Activated CD8-positive, alpha-beta memory T cell treated with anti-CD3 and anti-CD28 coated beads for 4 hours (primary cell): Measurements from ENCODE around the gene POU2AF1.

Experiments
- DNase-seq, 2 donors: peaks; one replicate each; pipeline ENCODE4 v3.0.0-alpha.2; 2020; ENCODE audit warnings: low read depth in 2 of 2

Gene POU2AF1

DNA sequence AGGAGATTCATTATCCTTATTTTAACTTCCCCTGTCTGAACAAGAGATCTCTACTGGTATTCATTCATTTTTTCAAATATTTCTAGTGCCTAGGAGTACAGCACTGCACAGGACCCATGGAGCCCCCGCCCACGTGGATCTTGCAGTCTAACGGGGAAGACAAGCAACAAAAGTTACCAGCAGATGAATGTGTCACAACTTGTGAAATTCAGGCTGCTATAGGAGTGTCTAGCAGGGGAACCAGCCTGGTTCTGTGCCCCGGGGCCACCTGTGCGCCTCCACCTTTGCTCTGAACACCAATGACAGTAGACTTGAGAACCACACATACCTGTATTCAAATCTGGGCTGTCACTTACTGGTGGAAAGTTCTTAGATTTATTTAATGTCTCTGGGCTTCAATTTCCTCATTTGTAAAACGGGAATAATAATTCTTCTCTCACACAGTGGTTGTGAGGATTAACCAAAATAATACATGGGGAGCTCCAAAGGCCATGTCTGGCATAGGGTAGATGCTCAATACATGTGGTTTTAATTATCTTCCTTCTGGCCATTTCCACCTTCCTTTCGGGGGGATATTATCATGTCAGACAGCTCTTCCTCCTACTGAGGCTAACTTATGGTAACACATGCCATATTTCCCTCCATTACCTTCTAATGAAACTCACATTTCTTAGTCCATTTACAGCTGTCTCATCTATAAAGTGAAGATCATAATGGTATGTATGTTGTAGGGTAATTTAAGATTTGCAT lies 17.8 kb downstream of the POU2AF1 start:
- no peak for DNase-seq

DNA sequence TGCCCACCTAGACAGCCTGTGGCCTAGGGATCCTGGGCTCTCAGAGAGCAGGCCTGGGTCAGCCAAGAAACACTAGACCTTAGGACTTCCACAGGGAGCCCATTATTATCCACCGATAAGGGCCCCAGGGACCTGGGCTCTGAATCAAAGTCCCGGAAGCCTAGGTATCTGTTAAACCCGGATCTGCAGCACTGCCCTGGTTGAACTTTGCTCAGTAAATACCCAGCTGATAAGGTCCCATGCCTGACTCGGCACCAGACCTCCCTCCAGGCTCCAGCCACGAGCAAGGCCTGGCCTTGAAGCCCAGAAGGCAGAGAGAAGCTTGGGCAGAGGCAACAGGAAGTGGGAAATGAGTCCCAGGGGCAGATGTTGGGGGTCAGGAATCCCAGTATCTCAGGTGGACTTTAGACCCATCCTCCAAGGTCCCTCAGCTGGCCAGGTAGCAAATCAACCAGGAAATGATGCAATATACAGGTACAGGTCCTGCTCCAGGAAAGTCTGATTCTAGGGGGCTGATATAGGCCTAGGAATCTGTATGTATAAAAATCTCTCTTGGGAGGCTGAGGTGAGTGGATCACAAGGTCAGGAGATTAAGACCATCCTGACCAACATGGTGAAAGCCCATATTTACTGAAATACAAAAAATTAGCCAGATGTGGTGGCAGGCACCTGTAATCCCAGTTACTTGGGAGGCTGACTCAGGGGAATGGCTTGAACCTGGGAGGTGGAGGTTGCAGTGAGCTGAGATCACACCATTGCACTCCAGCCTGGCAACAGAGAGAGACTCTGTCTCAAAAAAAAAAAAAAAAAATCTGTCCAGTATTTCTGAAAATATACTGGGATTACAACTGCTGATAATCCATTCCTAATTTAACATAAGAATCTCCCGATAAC lies 18.7 kb downstream of the POU2AF1 start:
- no peak for DNase-seq

DNA sequence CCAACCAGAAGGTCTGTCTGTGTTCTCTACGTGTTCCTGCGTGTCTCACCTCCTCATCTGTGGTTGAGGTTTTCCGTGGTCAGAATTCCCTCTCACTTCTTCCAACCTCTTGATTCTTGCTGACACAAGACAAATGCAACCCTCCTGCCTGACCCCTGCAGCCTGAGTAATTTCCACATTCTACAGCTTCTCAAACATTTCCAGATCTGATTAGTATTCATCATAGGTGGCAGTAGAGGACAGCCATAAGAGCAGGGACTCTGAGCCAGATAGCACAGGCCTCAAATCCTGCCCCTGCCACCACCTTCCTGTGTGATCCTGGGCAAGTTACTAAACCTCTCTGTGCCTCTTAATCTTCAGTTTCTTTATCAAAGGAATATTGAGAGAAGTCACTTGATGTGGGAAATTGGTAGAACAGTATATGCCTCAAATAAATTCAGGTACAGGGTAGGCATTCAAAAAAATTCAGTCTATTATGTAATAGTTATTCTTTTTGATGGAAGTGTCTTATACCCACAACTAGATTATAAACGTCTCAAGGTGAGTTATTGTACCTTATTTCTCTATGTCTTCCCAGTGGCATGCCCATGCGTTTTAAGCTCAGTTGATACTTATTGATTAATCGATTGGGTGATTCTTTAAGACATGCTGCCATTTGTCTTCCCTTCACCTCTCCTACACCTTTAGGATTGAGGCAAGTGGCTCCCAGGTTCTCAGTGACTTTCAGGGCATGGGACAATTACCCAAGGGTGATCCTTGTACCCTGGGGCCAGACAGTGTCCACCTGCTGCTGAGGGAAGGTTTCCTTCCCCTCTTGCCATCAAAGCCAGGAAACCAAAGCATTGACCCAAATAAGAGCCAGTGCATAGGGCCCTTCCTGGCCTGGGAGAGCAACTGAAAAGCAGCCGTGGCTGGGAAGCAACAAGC lies 19.6 kb downstream of the POU2AF1 start:
- DNase-seq: no peak

DNA sequence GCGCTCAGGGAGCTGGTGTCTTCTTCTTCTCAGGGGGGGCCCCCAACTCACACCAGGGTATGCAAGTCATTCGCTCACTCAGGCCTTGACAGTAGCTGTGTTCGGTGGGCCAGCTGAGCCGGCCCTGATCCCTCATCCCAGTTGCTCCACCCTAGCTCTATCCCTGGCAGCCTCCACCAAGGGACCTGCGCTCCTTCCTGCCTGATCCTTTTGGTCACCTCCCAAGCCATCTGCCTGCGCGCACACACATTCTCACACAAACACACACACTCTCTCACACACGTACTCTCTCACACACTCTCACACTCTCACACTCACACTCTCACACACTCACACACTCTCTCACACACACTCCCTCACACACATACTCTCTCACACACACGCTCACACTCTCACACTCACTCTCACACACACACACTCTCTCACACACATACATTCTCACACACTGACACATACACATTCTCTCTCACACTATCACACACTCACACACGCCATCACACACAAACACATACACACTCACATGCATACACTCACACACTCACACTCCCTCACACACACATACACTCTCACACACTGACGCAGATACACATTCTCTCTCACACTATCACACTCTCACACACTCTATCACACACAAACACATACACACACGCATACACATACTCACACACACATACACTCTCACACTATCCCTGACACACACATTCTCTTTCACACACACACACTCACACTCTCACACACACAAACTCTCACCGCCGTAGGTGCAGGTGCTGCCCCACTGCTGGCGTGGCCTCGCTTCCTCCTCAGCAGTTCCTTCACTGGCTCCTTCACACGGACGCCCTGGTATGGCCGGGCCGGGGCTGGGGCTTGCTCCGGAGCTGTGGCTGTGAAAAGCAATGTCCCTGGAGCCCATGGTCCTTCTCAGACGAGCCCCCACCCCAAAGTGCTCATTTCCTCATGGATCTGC lies 20.8 kb downstream of the POU2AF1 start:
- no peak for DNase-seq

DNA sequence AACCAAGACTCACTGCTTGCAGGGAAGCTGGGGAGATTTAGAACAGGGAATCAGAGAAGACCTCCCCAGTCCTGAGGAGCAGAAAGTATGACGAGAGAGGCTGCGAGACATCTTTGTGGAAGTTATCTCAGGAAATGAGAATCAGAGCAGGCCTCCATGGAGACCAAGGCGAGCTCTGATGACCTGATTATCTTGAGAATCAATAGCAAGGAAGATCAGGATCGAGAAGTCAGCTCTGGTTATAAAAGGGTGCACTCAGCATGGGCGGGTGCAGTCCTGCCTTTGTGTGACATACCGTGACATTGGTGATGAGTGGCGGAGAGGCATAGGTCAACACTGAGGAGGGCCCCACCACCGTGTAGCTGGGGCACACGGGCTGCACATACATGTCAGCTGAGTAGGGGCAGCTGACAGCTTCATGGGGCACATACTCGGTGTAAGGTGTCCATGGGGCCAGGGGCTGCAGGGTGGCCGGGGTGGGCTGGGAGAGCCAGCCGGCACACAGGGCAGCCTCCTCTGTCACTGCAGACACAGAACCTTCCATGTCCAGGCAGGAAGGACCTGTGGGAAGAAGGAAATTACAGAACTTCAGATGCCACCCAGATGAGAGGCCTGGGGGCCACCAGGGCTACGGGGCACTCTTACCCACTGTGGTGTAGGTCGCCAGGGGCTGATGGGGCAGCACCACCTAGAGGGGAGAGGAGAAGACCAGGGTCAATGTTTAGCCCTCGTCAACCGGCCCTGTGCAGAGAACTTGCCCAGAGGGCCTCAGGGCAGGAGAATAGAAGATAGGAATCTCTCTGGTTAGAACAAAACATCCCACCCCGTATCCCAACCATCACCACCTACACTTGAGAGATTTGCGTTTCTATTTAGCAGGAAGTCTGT lies 21.7 kb downstream of the POU2AF1 start:
- no peak for DNase-seq

DNA sequence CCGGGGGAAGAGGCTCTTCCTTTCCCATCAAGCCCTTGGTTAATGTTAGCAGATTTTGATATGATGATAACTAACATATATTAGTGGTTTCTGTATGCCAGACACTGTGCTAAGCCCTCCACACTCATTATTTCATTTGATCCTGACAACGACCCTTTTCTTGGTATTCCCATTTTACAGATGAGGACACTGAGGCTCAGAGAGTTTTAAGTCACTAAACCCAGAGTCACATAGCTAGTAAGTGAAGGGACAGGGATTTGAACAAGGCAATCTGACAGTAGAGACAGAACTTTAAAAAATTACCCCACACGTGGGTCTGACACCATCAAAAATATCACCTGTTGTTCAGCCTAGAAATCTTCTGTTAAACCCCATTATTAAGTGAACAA lies 22.4 kb downstream of the POU2AF1 start:
- DNase-seq: no peak

DNA sequence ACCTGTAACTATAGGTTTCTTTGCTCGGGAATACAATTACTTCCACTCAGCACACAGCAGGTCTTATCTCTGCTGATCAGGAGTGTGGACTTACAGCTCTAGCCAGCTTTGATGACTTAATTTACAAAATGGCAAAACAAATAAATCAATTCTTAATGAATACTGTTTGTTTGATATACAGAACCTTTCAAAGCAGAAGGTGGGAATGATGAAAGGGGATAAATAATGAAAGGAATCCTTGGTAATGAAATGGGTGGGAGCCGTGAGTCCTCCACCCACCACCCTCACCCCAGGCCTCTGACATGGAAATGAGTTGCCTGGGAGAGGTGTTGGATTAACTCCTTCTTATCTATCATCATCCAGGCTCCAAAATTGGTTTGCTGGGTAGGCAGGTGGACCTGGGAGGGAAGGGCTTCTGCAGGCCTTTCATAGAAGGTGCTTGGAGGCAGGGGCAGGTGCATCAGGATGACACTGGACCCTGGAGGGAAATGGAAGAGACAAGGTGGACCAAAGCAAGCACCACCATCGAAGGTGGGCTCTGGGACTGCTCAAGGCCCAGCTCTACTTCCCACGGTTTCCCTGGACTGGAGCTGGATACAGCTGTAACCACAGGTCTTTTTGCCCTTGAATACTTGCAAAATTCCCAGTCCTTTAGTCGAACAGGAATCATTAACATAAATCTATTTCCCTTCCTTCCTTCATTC lies 23.0 kb downstream of the POU2AF1 start:
- DNase-seq: no peak

DNA sequence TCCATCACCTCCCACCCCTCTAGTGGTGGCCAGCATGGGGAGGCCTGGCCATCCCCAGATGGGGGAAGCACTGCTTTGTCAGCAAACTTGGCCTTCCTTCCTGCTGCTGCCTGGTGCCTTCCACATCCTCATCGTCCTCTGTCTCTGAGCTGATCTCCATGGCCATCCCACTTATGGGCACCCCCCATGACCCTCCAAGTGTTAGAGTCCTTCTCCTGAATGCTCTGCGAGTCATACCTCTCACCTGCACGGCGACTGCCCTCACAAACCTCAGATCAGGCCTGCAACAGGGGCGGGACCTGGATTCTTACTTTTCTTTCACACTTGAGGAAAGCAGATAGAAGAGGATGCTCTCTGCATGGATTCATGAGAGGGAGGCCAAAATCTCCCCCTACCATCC lies 24.0 kb downstream of the POU2AF1 start:
- DNase-seq: no peak

DNA sequence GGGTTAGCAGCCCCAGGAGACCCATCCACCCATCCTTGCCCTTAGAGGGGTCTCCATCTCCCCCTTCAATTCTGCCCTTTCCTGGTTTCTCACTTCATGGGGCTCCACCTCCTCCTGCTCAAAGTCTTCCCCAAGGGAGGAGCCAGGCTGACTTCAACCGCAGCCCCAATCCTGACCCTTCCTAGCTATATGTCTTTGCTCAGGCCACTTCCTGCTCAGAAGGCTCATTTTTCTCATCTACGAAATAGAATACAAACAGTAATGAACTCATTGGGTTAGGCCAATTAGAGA lies 24.5 kb downstream of the POU2AF1 start:
- no peak for DNase-seq

DNA sequence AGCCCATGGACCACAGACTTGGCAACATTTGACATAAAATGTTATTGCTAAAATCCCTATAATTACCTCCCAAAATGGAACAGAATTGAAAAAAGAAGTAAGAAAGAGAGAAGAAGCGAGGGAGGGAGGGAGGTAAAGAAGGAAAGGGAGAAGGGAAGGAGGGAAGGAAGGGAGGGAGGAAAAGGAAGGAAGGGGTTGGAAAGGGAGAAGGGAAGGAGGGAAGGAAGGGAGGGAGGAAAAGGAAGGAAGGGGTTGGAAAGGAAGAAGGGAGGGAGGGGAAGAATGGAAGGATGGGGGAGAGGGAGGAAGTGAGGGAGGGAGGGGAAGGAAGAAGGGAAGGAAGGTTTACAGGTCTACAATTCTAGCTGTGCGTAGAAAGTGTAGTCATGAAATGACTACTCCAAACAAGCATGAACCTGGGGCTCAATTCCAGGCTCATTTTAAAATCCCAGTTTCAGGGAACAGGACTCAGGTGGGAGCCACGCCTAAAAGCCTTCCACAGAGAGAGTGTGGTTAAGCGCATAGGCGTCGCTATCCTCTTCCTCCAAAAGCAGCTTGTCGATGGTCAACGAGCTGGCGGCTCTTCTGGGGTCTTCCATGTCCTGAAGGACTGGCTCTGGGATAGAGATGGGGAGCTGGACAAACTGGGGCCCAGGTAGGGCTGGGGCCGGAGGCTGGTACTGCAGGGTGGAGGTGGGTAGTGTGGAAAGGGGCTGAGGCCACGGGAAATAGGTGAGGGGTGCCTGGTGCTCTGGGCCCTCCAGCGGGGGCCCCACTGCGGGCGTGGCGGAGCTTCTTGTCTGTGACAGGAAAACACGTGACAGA lies 25.1 kb downstream of the POU2AF1 start:
- DNase-seq: no peak

DNA sequence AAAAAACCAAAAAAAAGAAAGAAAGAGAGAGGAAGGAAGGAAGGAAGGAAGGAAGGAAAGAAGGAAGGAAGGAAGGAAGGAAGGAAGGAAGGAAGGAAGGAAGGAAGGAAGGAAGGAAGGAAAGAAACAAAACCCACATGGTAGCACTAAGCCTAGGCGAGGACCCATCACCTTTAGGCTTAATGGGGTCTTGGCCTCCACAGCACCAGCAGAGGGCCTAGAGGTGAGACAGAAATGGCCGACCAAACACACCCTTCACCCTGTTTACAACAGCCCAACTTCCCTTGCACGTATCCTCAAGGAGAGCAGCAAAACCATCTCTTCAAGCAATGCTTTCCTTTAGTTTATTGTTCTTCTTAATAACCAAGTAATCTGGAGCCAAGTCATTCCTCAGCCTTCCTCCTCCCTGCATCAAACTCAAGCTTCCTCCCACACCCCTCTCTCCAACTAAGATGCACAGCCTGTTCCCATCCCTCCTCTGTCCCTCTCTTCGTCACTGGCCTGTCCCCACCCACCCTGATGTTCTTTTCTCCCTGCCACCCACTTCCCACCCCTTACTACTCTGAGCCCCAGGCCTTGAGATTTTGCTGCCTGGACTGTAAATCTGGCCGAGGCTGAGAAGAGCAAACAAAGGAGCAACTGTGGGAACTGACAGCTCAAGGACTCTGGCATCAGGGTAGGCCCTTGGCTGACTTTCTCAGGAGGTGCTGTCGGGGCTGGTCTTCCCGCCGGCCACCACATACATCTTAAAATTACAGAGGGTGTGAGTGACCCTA lies 26.0 kb downstream of the POU2AF1 start:
- DNase-seq: no peak

DNA sequence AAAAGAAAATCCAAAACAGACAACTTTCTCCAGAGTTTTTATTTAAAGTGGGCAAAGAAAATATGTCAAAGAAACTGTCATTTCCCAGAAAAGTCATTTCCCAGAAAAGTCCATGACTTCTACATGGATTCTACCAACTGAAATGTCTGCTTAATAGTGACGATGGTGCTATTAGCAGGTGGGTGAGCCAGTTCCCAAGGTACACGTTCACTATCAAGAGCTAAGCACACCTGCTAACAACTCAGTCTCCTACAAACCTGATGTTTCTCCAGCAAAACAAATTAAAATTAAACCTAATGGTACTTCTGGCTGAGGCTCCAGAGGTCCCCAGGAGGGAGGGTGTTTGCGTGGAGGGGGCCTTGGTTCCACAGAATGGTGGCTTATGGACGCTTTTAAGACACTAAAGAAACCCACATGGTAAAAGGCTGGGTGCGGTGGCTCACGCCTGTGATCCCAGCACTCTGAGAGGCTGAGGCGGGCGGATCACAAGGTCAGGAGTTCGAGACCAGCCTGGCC lies 26.8 kb downstream of the POU2AF1 start:
- DNase-seq: no peak

DNA sequence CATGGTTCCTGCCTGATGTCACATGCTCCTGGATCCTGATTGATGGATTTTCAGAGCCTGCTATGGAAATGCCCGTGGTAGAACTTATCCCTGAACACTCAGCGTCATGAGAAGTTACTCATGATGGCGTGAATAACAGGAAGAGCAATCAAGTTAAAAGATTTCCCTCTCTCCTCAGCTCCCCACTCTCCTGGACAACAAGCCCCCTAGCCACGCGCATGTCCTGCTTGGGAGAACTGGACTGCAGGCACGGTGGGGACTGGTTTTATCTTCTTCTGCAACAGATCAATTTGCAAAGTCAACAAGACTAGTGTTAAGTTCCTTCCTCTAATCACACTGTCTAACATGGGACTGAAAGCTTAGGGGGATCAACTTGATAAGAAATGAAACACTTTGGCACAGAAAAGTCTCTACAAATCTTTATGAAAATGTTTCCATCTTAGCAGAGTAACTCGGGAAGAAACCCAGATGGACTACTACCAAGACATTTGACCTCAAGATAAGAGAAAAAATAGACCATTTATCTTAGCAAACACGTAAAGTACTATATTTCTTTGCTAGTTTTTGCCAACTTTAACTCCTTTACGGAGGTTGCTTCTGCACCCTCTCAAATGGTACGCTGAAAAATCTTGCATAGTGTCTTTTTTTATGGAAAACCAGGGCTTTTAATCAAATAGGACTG lies 27.6 kb downstream of the POU2AF1 start:
- DNase-seq: no peak

DNA sequence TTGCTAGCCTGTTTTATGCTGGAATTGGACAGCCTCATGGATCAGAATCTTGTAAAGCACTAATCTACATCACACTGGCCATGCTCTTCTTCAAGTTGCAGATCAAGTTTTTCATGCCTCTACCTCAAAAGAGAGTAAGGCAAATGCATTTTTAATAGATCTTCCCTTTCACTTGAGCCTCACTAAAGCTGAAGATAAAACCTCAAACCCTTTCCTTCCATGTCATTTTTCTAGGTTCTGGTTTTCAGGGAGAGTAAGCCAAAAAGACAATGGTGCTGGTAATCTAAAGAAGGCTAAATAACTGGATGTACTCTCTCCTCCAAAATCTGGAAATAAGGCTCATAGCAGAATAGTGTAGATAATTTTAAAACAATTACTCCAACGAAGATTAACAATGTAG lies 28.3 kb downstream of the POU2AF1 start:
- DNase-seq: no peak

DNA sequence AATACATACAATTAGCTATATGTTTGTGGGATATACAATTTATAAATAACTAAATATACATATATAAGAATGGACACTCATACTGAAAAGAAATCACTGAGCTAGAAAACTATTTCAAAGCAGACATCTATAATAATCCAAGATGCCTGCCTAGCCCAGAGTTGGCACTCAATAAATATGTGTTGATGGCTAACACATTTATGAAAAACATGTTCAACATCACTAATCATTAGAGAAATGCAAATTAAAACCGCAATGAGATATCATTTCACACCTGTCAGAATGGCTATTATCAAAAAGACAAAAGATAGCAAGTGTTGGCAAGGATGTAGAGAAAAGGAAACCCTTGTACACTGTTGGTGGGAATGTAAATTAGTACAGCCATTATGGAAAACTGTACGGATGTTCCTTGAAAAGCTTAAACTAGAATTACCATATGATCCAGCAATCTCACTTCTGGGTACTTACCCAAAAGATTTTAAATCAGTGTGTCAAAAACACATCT lies 29.8 kb downstream of the POU2AF1 start:
- no peak for DNase-seq

DNA sequence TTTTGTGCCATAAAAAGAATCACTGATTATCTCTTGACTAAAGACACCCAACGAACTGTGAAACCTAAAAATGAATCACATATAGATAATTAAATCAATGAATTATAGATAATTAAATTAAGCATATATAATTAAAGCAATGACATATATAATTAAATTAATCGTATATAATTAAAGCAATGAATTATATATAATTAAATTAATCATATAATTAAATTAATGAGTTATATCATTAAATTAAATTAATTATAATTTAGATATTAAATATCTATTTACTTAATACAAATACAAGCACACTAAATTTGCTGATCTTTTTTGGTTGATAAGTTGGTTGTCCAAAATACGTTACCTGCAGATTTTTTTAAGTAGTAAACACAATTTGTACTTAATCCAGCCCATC lies 30.9 kb downstream of the POU2AF1 start:
- no peak for DNase-seq

DNA sequence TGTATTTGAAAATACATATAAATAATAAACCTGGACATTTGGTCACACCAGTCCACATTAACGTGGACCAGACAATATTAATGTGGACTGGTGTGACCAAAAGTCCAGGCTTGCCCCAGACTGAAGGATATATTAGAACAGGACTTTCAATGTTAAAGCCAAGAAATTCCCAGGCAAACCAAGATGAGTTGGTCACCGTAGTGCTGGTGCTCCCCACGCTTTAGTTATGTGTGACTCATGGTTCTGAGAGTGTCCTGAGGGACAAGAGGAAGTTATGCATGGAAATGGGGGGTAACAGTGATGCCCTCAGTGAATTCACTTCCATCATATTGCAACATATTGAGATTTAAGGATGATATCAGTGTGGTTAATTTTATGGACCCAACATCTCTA lies 31.4 kb downstream of the POU2AF1 start:
- no peak for DNase-seq
